HepG2 (cell line): Measurements from ENCODE around the gene GPX7. TPM values are rescaled to one million over a fixed set of nuclear protein-coding genes. Genes with fewer than 3 reads are reported as not detected.

ENCODE experiments used
- CCDC6 ChIP-seq: sonication (generic); formaldehyde crosslinking; IDR thresholded peaks from 2 replicates; pipeline ENCODE4 v1.8.1; 2022; ENCODE audit warnings: mild to moderate bottlenecking, missing genetic modification reagents, moderate library complexity
- CEBPB ChIP-seq: IDR thresholded peaks from 2 replicates; pipeline ENCODE4 v1.6.1; 2011; ENCODE audit warnings: low read depth, low read length, improper control_type of control experiment, borderline replicate concordance
- CENPT ChIP-seq: sonication (generic); formaldehyde crosslinking; IDR thresholded peaks from 2 replicates; pipeline ENCODE4 v1.8.0; 2022; ENCODE audit warnings: low read depth, mild to moderate bottlenecking, moderate library complexity, missing genetic modification reagents
- CTCF ChIP-seq: sonication (generic); formaldehyde crosslinking; IDR thresholded peaks from 2 replicates; pipeline ENCODE4 v1.5.0; 2020; ENCODE audit warnings: mild to moderate bottlenecking, missing genetic modification reagents, moderate library complexity
- DMTF1 ChIP-seq: sonication (generic); formaldehyde crosslinking; IDR thresholded peaks from 2 replicates; pipeline ENCODE4 v1.4.0; 2020; ENCODE audit warnings: mild to moderate bottlenecking, missing genetic modification reagents
- E2F5 ChIP-seq: sonication (generic); formaldehyde crosslinking; conservative IDR thresholded peaks from 2 replicates; pipeline ENCODE4 v1.4.0; 2020; ENCODE audit warnings: missing genetic modification reagents
- GZF1 ChIP-seq: sonication (generic); formaldehyde crosslinking; IDR thresholded peaks from 2 replicates; pipeline ENCODE4 v1.5.1; 2020; ENCODE audit warnings: mild to moderate bottlenecking, missing genetic modification reagents
- HOXD1 ChIP-seq: sonication (generic); formaldehyde crosslinking; IDR thresholded peaks from 2 replicates; pipeline ENCODE4 v1.5.0; 2020; ENCODE audit warnings: missing genetic modification reagents
- RBFOX2 ChIP-seq: fragments of 200-400 bp; formaldehyde crosslinking; IDR thresholded peaks from 2 replicates; pipeline ENCODE4 v1.6.1; 2017; ENCODE audit warnings: low read depth, mild to moderate bottlenecking, low read length
- SNAPC4 ChIP-seq: sonication (generic); formaldehyde crosslinking; IDR thresholded peaks from 2 replicates; pipeline ENCODE4 v1.4.0; 2020; ENCODE audit warnings: mild to moderate bottlenecking, missing genetic modification reagents
- TCF7L2 ChIP-seq: IDR thresholded peaks from 2 replicates; pipeline ENCODE4 v1.6.1; 2011; ENCODE audit warnings: mild to moderate bottlenecking, low read depth, low read length, moderate library complexity
- ZFAT ChIP-seq: sonication (generic); formaldehyde crosslinking; conservative IDR thresholded peaks from 2 replicates; pipeline ENCODE4 v1.8.1; 2023; ENCODE audit warnings: missing genetic modification reagents, inconsistent platforms
- ZNF180 ChIP-seq: sonication (generic); formaldehyde crosslinking; IDR thresholded peaks from 2 replicates; pipeline ENCODE4 v1.4.0; 2020; ENCODE audit warnings: low read depth, missing genetic modification reagents, borderline replicate concordance
- ZNF615 ChIP-seq: sonication (generic); formaldehyde crosslinking; IDR thresholded peaks from 2 replicates; pipeline ENCODE4 v1.5.0; 2020; ENCODE audit warnings: mild to moderate bottlenecking, missing genetic modification reagents, borderline replicate concordance
- ZNF75D ChIP-seq: sonication (generic); formaldehyde crosslinking; IDR thresholded peaks from 2 replicates; pipeline ENCODE4 v1.8.1; 2023; ENCODE audit warnings: missing genetic modification reagents, mild to moderate bottlenecking, borderline replicate concordance
- ZSCAN5A ChIP-seq: sonication (generic); formaldehyde crosslinking; IDR thresholded peaks from 2 replicates; pipeline ENCODE4 v1.8.0; 2022; ENCODE audit warnings: mild to moderate bottlenecking, missing genetic modification reagents, borderline replicate concordance
- polyA plus RNA-seq, 8 experiments: library from polyadenylated mRNA; depleted of rRNA in 3 of 8; stranded (reverse) in 7 of 8; unstranded in 1 of 8; fragments of >200 nt; fragmentation: Illumina TruSeq in 4 of 8; extraction: Trizol in 4 of 8; gene quantifications; 2 replicates each; pipeline versions ENCODE4 v1.2.1 to v1.2.3, GENCODE V29; 2011 to 2016; ENCODE audit warnings: low read depth in 4 of 8, missing spikeins in 1 of 8, mixed read lengths in 1 of 8; ENCODE audit not compliant: insufficient read depth in 1 of 8
- total RNA-seq, 5 experiments: library from RNA; depleted of rRNA; stranded (reverse); fragments of >200 nt; fragmentation: Illumina TruSeq; extraction: Trizol; gene quantifications; 2 replicates each; pipeline ENCODE4 v1.2.3, GENCODE V29; 2016; ENCODE audit warnings: low read depth in 1 of 5

The GPX7 gene
- total and polyA plus RNA-seq, 2 of the 13 experiments (the other 11 are each of a cell fraction or from before 2014, with no cell fraction given) = 14.1 to 16.2 TPM

GRCh38 chr1:52553362-52554266 is 48.6 kb upstream of the GPX7 start (continued):
- TF ChIP-seq SNAPC4 (CRISPR knock-in tag) = no peak
- TF ChIP-seq GZF1 (CRISPR knock-in tag) = no peak
- TF ChIP-seq CEBPB = no peak
- no peak for TF ChIP-seq TCF7L2
- no peak for TF ChIP-seq CTCF
- TF ChIP-seq CENPT = no peak
- TF ChIP-seq ZFAT (CRISPR knock-in tag) = peak; percentile 72; the same call in 1 of the 2 replicates
- no peak for TF ChIP-seq CCDC6 (CRISPR knock-in tag)
- TF ChIP-seq ZNF615 (CRISPR knock-in tag) = no peak
- no peak for TF ChIP-seq ZNF75D (CRISPR knock-in tag)
- 0 out of 2 replicates have a peak, but pooled peaks have one; percentile 49 for TF ChIP-seq ZNF180
- no peak for TF ChIP-seq ZSCAN5A (CRISPR knock-in tag)
- TF ChIP-seq E2F5 = no peak
- TF ChIP-seq RBFOX2 = peak; percentile 77
- TF ChIP-seq HOXD1 (CRISPR knock-in tag) = peak; percentile 75; the same call in 1 of the 2 replicates
- no peak for TF ChIP-seq DMTF1 (CRISPR knock-in tag)
